HG03139 (cell line): ENCODE results near the gene SBF2.

Source experiments
- ATAC-seq: cut with Tn5 transposase; IDR thresholded peaks from one replicate; pipeline ENCODE4 v1.9.1; 2021; ENCODE audit not compliant: unreplicated experiment

The SBF2 gene

DNA sequence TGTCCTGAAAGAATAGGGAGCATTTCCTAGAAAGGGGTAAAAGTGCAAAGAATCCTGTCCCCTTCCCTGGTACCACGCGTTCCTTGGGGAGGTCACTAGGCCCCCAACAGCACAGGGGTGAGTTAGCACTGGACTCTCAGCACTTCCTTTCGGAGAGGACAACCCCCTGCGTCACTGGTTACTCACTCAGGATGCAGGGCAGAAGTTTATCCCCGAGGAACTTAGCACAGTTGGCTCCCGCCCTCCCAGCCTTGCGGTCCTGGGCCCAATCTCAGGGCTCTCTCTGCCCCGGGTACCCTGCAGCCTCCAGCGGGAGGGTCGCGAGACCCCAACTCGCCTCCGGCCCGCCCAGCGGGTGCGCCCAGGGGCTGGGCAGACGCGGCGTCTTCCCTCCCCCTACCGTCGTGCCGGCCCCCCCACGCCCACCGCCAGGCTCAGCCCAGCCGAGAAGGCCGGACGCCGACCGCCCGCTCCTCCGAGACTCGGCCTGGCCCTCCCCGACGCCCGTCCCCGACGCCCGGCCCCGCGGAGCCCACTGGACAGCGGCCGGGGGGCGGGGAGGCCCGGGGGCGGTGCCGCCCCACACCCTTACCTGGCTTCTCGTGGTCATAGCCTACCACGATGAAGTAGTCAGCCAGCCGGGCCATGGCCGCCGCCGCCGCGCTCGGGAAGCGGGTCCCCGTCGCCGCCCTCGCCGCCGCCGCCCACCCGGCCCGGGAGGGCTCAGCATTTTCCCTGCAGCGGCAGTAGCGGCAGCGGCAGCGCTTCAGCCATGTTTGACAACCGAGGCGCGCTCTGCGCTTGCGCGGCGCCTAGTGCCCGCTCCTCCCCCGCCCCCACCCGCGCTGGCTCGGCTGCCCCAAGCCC, at the start of gene SBF2:
Gene SBF2, minus strand, starts transcription at position 797 of the 867 bp plus-strand sequence. Its CDS starts 150 bp downstream, at position 647.
- ATAC-seq = no peak

GRCh38 chr11:10338287-10338686, 44.3 kb upstream of the SBF2 start:
- no peak for ATAC-seq

- no peak for ATAC-seq
These were observed 39.5 kb upstream of the SBF2 start for GRCh38 chr11:10333490-10333889.

DNA sequence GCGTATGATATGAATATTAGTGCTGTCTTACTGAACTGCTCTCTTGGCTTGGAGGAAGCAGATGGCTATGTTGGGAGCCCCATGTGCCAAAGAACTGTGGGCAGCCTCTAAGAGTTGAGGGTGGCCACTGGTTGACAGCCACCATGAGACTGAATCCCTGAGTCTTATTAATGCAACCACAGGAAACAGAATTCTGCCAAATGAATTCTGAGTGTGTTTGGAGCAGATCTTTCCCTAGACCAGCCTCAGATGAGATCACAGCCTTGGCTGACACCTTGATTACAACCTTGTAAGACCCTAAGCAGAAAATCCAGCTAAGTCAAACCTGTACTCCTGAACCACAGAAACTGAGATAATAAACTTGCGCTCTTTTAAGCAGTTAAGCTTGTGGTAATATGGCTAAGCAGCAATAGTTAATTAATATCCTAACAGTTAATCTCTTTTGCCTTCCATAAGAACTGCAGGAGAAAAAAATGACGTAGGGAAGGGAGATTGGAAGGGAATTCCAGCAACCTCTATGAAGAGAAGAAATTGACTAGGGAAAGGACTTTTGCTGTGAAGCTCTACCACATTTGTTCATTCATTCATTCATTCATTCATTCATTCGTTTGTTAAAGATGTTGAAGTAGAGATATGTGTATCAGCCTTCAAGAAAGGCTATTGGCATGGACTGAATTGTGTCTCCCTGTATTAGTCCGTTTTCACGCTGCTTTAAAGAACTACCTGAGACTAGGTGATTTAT, 37.7 kb upstream of the SBF2 start:
- no peak for ATAC-seq

DNA sequence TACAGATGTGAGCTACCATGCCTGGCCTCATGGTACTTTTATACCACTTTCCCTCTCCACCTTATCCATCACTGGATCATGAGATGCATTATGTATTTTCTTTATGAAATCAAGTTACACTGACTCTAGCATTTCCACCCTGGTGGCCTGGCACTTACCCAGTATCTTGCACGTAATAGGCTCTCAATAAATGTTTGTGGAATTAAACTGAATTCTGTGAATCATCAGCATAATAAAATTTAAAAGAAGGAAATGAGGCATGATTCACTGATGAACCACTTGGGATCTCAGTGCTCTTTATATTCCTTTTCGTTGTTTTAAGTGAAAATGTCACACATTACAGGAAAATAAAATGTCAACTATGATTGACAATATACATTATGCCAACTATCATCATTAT, 35.9 kb upstream of the SBF2 start:
- no peak for ATAC-seq

GRCh38 chr11:10329356-10329755, 35.3 kb upstream of the SBF2 start:
- ATAC-seq = no peak

- no peak for ATAC-seq
These were observed 34.5 kb upstream of the SBF2 start for GRCh38 chr11:10328314-10329098.

DNA sequence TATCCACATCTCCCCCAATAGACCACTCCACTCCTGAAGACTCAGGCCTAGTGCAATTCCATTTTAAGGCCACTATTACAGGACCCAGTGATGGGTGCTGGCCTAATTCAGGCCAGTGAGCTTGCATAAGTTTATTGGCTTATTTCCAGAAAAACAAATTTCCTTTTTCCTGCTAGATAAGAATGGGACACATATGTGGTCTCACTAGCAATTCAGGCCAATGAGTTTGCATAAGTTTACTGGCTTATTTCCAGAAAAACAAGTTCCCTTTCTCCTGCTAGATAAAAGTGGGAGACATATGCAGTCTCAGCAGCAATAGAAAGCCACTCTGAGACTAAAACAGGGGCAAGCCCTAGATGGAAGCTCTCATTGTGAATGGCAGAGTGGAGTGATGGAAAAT, 33.2 kb upstream of the SBF2 start:
- ATAC-seq = no peak

DNA sequence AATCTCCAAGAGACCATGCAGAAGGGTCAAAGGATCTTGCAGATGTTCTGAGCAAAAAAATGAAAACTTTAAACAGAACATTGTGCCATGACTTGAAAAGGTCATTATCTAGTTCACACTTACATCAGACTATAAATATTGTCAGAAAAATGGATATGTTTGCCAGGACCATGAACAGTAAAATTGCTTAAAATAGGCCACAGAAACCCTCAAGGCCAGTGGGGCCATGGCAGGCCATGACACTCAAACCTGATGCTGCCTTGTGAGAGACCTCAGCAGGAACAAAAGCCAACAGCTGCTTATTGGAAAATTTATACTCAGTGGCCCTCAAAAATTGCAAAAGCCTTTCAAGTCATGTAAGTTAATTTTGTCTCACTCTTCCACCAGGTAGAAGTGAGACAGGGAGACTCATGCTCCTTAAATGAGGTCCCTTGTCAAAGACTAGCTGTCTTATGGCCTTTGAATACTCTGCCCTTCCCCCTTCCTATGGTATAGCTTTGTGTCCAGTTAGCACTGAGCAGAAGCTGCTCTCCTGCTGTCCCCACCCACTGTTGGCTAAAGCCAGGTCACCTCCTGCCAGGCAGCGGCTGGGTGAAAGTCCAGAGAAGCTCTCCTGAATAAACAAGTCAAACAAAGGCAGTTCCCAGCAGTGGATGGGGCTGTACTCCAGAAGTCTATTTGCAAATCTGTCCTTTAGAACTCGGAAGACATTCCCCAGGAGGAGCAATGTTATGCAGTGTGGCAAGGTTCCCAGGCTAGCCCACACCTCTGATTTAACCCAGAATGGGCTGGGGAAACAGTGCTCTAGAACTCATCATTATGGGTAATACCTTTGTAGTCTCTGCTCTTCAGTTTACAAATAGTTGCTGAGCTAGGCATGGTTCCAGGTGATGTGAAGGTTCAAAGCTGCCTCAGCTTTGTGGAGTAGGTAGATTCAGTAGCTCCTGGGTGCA, 32.3 kb upstream of the SBF2 start:
- ATAC-seq = no peak

- ATAC-seq = no peak
These were observed 31.4 kb upstream of the SBF2 start for GRCh38 chr11:10325277-10326011.

- no peak for ATAC-seq
These were observed 30.5 kb upstream of the SBF2 start for GRCh38 chr11:10324474-10324873.

GRCh38 chr11:10323793-10324170, 29.8 kb upstream of the SBF2 start:
- no peak for ATAC-seq

DNA sequence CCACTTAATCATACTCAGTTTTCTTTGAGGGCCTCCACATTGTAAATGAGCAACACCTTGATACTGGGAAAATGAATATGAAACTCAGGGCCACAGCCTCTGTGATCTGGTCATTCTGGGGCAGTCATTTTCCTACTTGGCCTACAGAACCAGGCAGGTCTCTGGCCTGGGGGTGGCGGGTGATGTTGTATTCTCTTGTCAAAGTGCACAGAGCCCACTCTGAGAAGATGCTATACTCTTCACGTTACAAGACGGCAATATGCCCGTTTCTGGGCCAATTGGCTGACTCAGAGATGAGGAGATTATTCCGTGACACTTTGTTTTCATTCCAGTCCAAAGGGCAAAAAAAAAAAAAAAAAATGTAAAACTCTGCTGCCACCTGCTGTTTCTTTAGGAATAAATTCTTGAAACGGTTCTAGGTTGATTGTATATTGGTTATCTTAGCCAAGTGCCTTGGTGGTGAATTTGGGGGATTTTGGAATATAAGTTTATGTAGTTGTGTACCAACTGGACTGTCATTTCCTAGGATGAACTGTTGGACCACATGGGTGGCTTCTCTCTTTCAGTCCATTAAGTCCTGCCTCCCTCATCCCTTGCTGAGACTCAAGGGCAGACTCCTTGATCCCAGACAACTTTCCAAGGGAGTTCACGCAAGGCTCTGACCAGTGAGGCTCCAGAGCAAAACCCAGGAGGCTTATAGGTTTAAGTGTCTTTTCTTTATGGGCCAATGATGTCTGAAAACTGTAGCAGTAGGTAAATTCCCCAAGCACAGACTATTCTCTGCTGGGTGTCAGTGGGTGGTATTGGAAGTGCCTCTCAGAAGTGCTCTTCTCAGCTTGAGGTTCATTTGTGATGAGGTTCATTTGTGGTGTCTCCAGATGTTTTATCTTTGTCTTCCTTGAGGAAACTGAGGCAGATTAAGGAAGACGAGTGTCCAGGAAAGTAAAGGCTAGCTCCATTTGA, 29.1 kb upstream of the SBF2 start:
- no peak for ATAC-seq

DNA sequence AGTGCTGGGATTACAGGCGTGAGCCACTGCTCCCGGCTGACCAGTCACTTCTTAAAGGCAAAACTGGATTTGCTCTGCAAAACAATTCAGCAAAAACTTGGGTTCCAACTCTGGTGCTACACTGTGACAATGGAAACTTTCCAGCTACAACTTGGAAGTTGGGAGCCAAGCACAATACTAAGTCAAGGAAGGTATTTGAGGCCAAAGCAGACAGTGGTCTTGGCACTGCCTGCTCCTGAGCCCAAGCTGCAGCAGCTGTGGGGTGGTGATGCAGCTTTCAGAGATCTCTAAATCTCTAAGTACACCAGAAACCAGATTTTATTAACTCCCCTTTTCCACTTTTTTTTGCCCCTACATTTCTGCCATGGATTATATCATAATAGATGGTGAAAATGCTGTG, 28.4 kb upstream of the SBF2 start:
- no peak for ATAC-seq

- no peak for ATAC-seq
These were observed 26.9 kb upstream of the SBF2 start for GRCh38 chr11:10320736-10321465.

DNA sequence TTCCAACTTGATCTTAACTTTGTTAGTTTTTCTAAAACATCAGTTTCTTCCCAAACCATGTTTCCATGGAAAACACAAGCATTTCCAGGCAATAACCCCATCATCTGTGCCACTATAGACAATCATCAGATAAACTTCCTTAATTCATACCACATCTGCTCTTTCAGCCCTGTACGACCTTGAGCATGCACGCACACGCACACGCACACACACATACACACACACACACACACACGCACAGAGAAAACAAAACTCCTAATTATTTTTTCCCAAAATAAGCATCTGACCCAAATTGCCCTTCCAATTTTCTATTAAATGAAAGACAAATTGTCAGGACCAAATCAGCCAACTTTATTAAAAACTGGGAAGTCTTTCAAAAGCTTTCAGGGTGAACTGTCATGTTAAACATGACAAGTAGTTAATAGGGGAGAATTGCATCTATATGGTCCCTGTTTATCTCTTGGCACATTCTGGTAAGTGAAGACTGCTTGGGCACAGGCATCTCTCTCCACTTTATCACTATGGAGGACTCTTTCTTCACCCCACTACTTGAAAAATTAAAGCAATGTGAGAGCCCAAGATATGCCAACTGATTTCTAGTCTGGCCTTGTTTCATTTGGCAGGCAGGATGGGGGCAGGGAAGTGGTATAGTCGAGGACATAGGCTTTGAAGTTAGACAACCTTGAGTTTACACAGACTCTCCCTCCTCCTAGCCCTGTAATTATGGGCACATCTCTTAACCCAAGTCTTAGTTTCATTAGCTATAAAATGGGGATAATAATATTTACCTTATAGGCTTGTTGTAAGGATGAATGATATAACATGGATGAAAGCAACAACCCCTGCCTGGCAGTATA, 25.9 kb upstream of the SBF2 start:
- no peak for ATAC-seq

DNA sequence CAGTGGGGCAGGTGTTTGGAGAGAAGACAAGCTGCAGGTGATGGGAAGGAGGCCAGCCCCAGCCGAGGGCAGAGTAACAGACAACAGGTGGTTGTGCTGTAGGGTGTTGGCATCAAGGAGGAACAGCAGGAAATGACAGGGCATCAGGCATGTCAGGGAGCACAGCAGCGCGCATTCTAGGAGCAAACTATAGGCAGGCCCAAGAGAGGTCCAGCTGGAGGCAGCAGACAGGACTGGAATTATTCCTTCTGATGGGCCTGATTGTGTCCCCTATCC, 24.4 kb upstream of the SBF2 start:
- no peak for ATAC-seq
